HG03521 (cell line): ENCODE results near the gene ARNT2.

Source experiments
- ATAC-seq: cut with Tn5 transposase; IDR thresholded peaks from one replicate; pipeline ENCODE4 v1.9.1; 2021; ENCODE audit warnings: mild to moderate bottlenecking, moderate library complexity; ENCODE audit not compliant: unreplicated experiment

ARNT2 gene

DNA sequence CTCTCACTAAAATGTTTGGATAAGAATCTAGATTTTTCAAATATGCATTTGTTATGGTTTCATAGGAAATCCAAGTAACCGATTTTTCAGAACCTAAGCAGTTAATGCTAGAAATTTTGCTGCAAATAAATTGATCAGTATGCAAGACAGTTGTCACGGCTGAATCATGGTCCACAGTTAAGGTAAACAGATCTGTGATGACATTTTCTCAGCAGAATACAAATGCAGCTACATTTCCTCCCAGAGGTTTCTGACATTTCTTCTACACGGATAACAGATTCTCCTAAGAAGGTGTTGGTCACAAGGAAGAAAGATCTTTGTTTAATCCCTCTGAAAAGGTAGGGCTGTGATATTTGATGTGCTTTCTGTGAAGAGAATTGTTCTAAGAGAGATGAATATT is 36.9 kb downstream of the ARNT2 start:
- no peak for ATAC-seq

GRCh38 chr15:80441714-80442113 is 37.5 kb downstream of the ARNT2 start:
- no peak for ATAC-seq

- ATAC-seq, result no peak
Measured at GRCh38 chr15:80442728-80443403, 38.7 kb downstream of the ARNT2 start.

DNA sequence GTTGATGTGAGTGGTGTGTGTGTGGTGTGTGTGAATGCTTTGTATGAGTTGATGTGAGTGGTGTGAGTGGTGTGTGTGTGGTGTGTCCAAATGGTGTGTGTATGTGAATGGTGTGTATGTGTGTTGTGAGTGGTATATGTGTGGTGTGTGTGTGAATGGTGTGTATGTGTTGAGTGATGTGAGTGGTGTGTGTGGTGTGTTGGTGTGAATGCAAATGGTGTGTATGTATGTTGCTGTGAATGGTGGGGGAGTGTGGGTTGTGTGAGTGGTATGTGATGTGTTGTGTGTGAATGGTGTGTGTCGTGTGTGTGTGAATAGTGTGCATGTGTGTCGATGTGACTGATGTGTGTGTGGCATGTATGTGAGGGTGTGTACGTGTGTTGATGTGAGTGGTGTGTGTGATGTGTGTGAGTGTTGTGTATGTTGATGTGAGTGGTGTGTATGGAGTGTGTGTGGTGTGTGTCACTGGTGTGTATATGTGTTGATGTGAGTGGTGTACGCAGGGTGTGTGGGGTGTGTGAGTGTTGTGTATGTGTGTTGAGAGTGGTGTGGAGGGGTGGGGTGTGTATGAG is 40.6 kb downstream of the ARNT2 start:
- ATAC-seq, result no peak

DNA sequence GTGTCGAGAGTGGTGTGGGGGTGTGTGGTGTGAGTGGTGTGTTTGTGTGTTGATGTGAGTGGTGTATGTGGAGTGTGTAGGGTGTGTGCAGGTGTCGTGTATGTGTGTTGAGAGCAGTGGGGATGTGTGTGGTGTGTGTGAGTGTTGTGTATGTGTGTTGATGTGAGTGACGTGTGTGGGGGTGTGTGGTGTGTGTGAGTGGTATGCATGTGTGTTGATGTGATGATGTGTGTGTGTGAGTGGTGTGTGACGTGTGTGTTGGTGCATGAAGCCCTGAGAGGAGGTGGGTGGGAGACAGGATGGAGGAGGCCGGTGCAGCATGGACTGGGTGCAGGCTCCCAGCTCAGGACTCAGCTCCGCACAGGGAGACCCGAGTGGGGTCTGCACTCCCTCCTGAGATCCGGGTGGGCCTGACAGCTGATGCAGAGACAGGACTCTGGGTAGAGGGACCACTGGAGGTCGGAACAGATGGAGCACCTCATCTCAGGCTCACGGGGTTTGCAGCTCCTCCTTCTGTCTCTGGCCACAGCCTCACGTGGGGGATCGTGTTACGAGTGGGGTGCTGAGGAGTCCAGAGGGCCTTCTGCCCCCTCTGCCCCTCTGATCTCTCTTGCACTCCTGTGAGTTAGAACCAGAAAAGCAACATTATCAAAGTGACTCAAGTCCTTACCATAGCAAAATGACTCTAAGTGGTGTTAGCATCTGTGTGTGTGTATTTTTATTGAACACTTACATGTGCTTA is 41.3 kb downstream of the ARNT2 start:
- ATAC-seq, result no peak

- ATAC-seq, result no peak
Measured at GRCh38 chr15:80447077-80447476, 42.9 kb downstream of the ARNT2 start.

DNA sequence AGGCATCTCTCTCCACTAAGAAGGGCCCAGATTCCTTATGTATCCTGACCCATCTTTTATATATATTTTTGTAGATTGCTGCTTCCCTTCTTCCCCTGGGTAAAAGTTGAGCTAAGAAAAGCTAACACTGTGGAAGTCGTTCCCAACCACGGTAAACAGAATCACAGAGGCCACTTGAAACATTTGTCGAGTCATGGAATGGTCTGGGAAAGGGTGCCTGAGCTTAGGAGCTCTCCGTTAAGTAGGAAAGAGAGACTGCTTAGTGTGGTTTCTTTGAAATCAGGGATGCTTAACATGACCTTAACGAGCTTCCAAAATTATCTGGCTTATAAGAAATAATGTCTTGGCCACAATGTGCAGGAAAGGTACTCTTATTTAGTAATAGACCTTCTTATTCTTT is 45.6 kb downstream of the ARNT2 start:
- no peak for ATAC-seq

GRCh38 chr15:80450811-80451321 is 46.7 kb downstream of the ARNT2 start:
- no peak for ATAC-seq

DNA sequence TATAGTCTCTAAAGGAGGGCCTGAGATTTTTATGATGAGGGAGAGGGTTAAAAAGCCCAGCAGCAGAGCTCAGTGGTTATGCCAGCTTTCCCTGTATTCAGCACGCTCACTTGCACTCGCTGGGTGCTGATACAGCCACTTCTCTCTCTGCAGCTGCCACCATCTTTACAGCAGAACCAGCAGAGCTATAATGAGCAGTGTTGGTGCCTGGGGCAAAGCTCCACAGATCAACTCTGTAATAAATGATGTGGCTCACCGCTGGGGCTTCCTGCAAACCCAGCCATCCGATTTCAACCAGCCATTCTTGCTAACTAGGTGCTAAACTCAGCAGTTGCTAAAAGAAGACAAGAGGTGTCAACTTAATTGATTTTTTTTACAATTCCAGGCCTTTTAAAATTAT is 48.0 kb downstream of the ARNT2 start:
- ATAC-seq, result no peak

GRCh38 chr15:80455051-80455648 is 51.0 kb downstream of the ARNT2 start:
- ATAC-seq, result no peak

- ATAC-seq, result no peak
Measured at GRCh38 chr15:80455668-80456442, 51.7 kb downstream of the ARNT2 start.

DNA sequence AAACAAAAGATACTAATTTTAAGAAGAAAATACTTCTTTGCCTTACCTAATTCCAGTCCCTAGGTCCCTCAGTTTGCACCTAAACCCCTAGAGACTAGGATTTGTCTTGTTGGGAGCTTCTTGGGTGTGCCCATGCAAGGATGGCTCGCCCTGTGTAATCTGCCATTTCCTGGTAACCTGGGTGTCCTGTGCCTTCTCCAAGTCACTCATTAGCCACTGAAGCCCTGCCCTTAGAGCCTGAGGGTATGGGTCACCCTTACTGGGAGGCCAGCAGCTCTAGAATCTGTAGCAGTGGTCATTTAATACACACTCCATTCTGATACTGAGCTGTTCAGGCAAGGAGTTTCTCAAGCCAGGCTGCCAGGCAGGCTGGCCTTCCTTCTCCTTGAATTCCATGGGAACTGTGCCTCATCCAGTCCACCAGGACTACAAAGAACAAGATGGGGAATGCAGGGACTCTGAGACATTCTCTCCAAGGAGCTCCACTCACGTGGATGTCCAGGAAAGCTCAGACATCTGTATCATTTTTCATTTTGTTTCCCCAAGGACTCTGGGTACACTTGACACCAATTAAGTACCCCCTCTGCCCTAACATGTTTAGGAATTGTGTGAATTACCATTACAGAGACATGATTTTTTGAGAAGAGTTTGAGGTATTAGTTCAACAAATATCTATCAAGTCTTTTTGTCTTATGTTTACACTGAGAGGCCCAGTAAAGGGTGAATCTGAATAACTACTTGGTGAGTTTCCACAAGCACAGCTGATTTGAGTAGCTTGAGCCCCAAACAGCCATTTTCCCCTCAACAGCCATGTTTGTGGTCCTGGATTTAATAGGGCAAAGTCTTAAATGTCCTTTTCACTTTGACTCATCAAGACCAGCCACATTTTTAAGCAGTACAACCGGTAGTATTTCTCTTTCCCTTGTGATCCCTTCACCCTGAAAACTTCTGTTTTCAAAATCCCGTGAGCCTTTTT is 52.6 kb downstream of the ARNT2 start:
- no peak for ATAC-seq

GRCh38 chr15:80457896-80458295 is 53.7 kb downstream of the ARNT2 start:
- no peak for ATAC-seq

- no peak for ATAC-seq
Measured at GRCh38 chr15:80458580-80458979, 54.4 kb downstream of the ARNT2 start.

DNA sequence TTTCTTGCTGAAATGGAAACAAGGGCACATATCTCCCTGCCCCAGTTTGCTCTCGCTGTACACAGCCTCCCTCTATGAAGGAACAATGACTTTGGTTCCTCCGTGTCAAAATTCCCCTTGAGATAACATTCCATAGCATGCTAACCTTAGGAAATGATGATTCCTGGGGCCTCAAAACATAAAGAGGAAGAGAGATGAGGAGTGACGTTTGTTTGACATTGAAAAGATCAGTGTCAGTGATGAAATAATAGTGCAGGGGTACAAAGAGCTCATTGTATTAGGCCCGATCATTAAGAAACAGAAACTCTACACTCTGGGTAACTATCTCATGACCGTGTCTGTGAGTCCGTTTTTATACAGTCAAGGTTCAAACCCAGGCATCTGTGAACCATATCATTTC is 55.2 kb downstream of the ARNT2 start:
- no peak for ATAC-seq

- ATAC-seq, result no peak
Measured at GRCh38 chr15:80459818-80460217, 55.6 kb downstream of the ARNT2 start.

DNA sequence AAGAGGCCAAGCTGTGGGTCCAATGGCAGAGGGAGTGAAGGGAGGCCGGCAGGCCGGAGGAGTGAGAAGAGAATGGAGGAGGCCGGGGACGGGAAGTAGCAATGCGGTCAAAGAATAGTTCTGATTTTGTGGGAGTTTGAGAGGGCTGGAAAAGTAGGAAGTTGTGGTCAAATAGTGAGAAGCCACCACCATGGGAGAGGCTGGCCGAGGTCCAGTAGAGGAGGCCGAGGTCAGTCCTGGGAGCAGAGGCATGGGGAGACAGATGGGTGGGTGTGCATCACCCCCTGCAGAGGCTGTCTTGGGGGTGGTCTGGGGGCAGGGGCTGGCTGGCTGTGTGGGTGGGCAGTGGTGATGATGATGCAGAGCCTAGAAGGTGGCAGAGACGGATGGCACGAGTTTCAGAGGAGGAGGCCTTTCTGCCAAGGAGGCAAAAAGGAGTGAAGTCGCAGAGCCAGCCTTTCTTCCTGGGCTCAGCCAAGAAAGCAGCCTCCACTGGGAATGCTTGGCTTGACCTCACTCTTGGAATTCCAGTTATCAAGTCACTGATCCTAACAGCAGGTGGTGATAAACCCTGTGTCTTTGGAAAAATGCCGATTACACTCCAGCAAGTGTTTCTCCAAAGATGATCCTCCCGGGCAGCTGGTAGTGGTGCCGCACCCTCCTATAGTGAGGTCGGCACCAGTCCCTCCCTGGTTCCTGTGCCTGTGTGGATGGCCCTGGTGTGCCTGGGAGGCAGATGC is 57.3 kb downstream of the ARNT2 start:
- ATAC-seq, result no peak

DNA sequence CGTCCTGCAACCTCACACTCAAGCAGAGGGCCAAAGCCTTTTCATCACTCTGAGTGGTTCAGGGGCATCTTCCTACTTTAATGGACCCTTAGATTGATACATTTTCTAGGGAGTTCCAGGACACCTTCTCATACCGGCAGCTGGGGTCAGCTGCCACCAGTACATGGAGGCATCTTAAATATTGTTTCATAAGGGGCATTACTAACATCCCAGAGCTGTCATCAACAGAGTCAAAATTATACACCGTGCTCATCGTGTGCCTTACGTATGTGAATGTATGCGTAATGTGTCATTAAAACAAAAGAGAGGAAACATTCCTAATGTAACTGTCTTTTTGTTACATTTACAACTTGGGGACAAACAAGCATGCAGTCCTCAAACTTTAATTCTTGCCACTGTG is 57.9 kb downstream of the ARNT2 start:
- ATAC-seq, result no peak
